NOMO-1 treated with dmso at 0.1 percent for 144 hours (cell line): ENCODE results near the gene PAQR5.

Source experiments
- DNase-seq: peaks from one replicate; lab custom pipeline; 2025; ENCODE audit not compliant: unreplicated experiment; lab: John Stamatoyannopoulos, UW

PAQR5 gene

DNA sequence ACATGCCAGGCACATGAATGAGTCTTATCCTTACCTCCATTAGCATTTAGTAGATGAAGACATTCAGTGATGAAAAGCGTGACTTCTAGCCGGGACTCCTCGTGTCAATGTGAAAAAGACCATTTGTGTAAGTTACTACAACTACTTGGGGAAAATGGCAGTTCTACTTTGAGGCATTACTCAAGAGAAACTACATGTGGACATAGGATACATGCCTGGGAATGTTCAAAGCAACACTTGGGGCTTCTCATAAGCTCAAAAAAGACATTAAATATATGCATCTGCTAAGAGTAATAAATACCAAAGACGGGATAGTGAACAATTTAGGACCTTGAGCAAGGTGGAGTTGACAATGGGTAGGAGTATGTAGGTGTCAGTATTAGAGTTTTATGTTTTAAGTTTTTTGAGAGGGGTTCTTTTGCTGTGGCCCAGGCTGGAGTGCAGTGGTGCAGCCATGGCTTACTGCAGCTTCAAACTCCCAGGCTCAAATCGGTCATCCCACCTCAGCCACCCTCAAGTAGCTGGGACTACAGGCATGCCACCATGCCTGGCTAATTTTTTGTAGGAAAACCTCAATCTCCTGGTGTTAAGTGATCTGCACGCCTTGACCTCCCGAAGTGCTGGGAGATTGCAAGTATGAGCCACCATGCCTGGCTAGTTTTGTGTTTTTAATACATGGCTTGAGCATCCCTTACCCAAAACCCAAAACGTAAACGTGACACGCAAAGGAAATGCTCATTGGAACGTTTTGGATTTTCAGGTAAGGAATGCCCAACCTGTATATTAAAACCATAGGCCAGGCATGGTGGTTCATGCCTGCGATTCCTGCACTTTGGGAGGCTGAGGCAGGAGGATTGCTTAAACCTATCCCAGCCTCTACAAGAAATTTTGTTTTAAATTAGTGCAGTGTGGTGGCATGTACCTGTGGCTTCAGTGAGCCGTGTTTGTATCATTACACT, 157.8 kb downstream of the PAQR5 start:
- no peak for DNase-seq
